Mucosa of gallbladder (tissue), 1 donor: ENCODE measurements around the gene ABHD18. TPM values are rescaled to one million over a fixed set of nuclear protein-coding genes. Genes with fewer than 3 reads are reported as not detected.
"Not testable (repeated sequence)": the region's sequence is repeated elsewhere in the genome, so short reads cannot be mapped to it uniquely, and the experiment has no call there.

Experiments used
- DNase-seq: peaks from one replicate; pipeline ENCODE4 v3.0.0-alpha.2; 2020; ENCODE audit warnings: low spot score
- total RNA-seq: library from RNA; stranded (reverse); gene quantifications from one replicate; pipeline ENCODE4 v1.2.1, GENCODE V29; 2021
- donor health status: DM: no; HTN: no; CAD: no.

The ABHD18 gene
- 12.1 TPM for total RNA-seq

GRCh38 chr4:127965062-127965802, at the start of gene ABHD18, which contains the start of gene MFSD8:
TSS of gene ABHD18 (plus strand) at chr4:127965406. CDS start at chr4:127982956, 17,550 bp downstream.
TSS of gene MFSD8 (minus strand) at chr4:127965173. CDS start at chr4:127965133, 40 bp downstream.
- peak; percentile 100 for DNase-seq

- no peak for DNase-seq
Observed at GRCh38 chr4:127916512-127916911, 48.7 kb upstream of the ABHD18 start.

- DNase-seq = no peak
Observed at GRCh38 chr4:127917151-127917550, 48.1 kb upstream of the ABHD18 start.

GRCh38 chr4:127920521-127920920, 44.7 kb upstream of the ABHD18 start:
- no peak for DNase-seq

DNA sequence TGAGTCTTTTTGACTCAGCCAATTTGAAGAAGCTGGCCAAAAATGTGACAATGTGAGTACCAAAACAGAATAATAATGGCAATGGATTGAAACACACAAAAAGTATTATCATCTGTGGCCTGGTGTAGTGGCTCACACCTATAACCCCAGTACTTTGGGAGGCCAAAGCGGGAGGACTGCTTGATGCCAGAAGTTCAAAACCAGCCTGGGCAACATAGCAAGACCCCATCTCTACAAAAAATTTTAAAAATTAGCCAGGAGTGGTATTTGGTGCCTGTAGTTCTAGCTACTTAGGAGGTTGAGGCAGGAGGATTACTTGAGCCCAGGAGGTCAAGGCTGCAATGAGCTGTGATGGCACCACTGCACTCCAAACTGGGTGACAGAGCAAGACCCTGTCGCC, 43.0 kb upstream of the ABHD18 start:
- DNase-seq = no peak

DNA sequence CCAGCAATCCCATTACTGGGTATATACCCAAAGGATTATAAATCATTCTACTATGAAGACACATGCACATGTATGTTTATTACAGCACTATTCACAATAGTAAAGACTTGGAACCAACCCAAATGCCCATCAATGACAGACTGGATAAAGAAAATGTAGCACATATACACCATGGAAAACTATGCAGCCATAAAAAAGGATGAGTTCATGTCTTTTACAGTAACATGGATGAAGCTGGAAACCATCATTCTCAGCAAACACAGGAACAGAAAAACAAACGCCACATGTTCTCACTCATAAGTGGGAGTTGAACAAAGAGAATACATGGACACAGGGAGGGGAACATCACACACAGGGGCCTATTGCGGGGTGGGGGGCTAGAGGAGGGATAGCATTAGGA, 39.5 kb upstream of the ABHD18 start:
- DNase-seq = not testable (repeated sequence)

DNA sequence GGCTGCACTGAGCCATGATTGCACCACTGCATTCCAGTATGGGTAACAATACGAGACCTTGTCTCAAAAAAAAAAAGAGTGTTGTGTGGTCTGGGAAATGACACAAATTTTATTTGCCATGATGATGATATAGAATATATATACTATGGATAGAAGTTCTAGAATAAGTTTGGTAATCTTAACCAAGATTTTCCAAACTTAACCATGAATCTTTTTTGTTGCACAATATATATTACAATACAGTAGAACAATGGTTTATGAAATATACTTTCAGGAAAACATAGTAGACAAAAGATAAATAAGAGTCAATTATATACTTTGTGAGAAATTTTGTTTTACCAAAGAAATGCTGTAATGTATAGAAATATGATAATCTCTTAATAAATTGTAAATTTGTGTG, 35.0 kb upstream of the ABHD18 start:
- no peak for DNase-seq

DNA sequence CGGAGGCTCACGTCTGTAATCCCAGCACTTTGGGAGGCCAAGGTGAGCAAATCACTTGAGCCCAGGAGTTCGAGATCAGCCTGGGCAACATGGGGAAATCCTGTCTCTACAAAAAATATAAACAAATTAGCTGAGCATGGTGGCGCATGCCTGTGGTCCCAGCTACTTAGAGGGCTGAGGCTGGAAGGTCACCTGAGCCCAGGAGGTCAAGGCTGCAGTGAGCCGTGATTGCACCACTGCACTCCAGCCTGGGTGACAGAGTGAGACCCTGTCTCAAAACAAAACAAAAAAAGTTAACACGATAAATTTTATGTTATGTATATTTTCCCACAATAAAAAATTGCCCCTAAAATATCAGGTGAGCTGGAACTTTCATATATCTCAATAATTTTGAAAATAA, 33.4 kb upstream of the ABHD18 start:
- DNase-seq = not testable (repeated sequence)

DNA sequence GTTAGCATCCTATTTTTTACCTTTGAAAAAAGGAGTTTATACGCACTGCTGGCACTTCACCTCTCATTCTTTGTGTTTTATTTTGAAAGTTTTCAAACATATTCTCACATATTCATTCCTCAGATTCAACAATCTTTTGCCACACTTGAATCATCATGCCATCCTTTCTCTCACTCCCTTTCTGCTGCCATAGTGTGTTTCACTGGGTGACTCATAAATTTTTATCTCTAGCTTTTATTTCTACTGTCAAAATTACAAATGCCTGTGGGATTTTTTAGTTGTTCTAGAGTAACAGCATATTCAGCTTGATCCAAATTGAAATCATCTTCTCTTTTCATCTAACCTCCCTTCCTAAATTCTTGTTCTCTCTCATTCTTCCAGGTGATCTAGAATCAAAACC, 28.2 kb upstream of the ABHD18 start:
- no peak for DNase-seq

GRCh38 chr4:127957105-127957504, 8.1 kb upstream of the ABHD18 start:
- DNase-seq = no peak

GRCh38 chr4:127959794-127960193, 5.4 kb upstream of the ABHD18 start:
- no peak for DNase-seq

- DNase-seq = not testable (repeated sequence)
Observed at GRCh38 chr4:127963633-127964398, 1.4 kb upstream of the ABHD18 start.

DNA sequence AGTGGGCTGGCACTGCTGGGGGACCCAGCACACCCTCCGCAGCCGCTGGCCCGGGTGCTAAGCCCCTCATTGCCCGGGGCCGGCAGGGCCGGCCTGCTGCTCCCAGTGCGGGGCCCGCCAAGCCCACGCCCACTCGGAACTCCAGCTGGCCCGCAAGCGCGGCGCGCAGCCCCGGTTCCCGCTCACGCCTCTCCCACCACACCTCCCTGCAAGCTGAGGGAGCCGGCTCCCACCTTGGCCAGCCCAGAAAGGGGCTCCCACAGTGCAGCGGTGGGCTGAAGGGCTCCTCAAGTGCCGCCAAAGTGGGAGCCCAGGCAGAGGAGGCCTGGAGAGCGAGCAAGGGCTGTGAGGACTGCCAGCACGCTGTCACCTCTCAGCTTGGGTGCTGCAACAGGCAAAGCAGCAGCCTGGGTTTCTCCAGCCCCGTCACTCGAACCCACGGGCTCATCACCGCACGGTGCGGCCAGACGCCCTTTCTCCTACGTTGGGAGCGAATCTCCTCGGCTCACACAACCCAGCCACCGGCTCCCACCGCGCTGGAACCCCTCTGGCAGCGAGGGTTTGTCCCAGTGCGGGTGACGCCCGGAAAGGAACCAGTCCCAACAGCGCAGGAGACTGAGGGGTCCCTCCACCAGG, 662 bp upstream of the ABHD18 start:
- DNase-seq = not testable (repeated sequence)

DNA sequence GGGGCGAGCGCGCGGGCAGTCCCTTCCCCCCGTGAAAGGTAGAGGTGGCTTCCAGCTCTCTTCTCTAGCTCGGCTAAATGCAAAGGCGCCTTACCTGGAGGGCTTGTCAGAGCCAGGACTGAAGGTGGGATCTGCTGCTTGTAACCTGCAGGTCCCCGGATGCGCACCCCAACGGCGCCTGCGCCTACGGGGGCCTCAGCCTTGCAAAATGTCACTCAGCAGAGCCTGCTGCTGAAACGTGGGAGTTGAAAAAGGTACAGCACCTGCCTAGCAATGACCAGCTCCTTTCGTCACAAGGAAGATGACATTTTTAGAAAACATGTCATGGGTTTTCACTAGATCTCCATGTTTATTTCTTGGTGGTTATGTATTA, 583 bp downstream of the ABHD18 start:
- DNase-seq = peak; percentile 40

- no peak for DNase-seq
Observed at GRCh38 chr4:127967141-127967775, 2.1 kb downstream of the ABHD18 start.

DNA sequence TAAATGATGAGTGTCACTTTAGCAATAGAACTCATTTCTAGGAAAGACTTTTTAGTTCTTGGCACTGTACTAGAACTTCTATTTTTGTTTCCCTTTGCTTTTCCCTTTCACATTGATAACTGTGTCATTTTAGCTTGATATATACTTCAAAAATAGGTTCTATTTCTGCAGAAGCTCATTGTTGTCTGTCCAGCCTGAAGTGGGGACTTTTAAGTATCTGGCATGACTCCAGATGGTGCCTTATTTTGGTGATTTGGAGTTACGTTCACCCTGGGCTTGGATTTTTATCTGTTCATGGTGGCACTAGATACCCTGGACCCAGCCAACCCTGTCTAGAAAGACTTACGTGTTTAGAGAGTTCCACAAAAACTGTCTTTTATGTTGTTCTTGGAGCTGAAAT, 3.4 kb downstream of the ABHD18 start:
- no peak for DNase-seq

DNA sequence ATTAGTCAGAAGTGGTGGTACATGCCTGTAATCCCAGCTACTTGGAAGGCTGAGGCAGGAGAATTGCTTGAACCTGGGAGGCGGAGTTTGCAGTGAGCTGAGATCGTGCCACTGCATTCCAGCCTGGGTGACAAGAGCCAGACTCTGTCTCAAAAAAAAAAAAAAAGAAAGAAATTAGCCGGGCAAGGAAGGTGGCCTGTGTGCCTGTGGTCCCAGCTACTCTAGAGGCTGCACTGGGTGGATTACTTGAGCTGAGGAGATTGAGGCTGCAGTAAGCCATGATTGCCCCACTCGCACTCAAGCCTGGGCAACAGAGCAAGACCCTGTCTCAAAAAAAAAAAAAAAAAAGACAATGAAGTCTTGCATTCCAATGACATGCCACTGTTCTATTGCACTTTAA, 5.7 kb downstream of the ABHD18 start:
- DNase-seq = not testable (repeated sequence)

DNA sequence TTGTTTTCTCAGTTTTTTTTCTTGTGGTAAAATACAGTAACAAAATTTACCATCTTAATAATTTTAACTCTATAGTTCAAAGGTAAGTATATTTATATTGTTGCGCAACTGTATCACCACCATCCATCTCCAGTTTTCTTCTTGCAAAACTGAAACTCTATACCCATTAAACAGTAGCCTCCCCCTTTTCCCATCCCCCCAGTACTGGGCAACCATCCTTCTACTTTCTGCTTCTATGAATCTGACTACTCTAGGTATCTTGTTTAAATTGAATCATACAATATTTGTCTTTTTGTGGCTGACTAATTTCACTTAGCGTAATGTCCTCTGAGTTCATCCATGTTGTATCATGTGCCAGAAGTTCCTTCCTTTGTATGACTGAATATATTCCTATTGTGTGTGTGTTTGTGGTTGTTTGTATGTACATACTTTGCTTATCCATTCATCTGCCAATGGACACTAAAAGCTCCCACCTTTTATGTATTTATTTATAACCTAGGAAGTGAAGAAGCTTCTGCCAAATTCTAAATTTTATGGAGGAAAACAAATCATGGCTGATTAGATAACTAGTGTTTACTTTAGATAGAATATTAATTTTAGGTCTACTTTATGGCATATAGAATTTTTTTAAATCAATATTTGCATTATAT, 10.0 kb downstream of the ABHD18 start:
- DNase-seq = no peak

DNA sequence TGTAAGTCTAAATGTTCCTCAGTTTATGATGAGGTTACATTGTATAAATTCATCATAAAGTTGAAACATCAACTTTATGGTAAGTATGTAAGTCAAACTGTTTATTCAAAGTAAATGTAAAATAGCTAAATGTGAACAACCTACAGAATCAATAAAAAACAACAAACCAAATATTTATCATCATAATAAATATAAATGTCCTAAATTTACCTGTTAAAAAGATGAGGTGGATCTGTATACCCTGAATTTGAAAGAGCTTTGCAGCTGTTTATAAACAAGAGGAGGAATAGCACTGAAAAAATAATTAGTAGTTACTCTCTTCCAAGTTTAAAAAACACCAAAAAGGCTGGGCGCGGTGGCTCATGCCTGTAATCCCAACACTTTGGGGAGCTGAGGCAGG, 13.7 kb downstream of the ABHD18 start:
- no peak for DNase-seq

DNA sequence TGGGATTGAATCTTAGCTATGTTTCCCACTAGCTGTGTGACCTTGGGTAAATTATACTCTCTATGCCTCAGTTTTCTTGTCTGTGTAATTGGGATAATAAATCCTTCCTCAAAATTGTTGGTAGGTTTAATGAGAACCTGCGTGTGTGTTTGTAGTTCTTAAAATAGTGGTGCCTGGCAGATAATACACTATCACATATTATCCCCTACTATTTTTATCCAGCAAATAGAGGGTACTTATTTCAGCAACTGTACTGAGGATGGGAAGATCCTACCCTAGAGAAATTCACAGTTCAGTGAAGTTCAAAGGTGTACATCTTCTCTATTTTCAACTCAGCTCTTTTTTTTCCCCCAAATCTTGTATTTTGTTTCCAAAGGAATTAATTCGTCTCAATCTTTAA, 17.2 kb downstream of the ABHD18 start:
- no peak for DNase-seq

DNA sequence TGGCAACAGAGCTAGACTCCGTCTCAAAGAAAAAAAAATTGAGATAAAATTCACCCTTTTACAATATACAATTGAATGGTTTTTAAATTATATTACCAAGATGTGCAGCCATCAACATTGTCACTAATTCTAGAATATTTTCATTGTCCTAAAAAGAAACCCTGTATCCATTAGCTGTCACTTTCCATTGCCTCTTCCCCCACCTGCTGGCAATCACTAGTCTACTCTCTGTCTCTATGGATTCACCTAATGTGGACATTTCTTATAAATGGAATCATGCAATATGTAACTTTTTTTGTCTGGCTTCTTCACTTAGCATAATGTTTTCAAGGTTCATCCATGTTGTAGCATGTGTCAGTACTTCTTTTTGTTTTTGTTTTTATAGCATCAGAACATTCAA, 20.8 kb downstream of the ABHD18 start:
- DNase-seq = no peak

DNA sequence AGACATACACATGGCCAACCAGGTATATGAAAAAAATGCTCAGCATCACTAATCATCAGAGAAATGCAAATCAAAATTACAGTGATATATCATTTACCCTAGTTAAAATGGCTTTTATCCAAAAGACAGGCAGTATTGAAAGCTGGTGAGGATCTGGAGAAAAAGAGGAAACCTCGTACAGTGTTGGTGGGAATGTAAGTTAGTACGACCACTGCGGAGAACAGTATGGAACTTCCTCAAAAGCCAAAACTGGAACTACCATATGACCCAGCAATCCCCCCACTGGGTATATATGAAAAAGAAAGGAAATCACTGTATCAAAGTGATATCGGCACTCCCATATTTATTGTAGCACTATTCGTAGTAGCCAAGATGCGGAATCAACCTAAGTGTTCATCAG, 23.4 kb downstream of the ABHD18 start:
- DNase-seq = no peak
